NCI-H1694 (cell line): ENCODE data around the gene BANK1.

Source experiments
- DNase-seq: peaks from one replicate; lab custom pipeline; 2025; lab: John Stamatoyannopoulos, UW

The BANK1 gene

GRCh38 chr4:101790521-101791181, at the start of gene BANK1:
Gene BANK1, plus strand, starts transcription at chr4:101790730. Its CDS starts 151 bp downstream, at chr4:101790881.
- DNase-seq, result no peak

GRCh38 chr4:101753721-101754120, 36.8 kb upstream of the BANK1 start:
- no peak for DNase-seq

GRCh38 chr4:101756181-101756580, 34.3 kb upstream of the BANK1 start:
- DNase-seq, result no peak

GRCh38 chr4:101761405-101761804, 29.1 kb upstream of the BANK1 start:
- DNase-seq, result no peak

- no peak for DNase-seq
Measured at GRCh38 chr4:101762025-101762424, 28.5 kb upstream of the BANK1 start.

- no peak for DNase-seq
Measured at GRCh38 chr4:101762534-101762933, 28.0 kb upstream of the BANK1 start.

GRCh38 chr4:101763576-101763975, 27.0 kb upstream of the BANK1 start:
- DNase-seq, result peak; percentile 32

GRCh38 chr4:101774807-101775206, 15.7 kb upstream of the BANK1 start:
- DNase-seq, result no peak

- DNase-seq, result no peak
Measured at GRCh38 chr4:101777431-101777830, 13.1 kb upstream of the BANK1 start.

- no peak for DNase-seq
Measured at GRCh38 chr4:101780284-101780683, 10.2 kb upstream of the BANK1 start.

GRCh38 chr4:101782546-101782945, 8.0 kb upstream of the BANK1 start:
- DNase-seq, result no peak

GRCh38 chr4:101784957-101785356, 5.6 kb upstream of the BANK1 start:
- no peak for DNase-seq

- no peak for DNase-seq
Measured at GRCh38 chr4:101785486-101785885, 5.0 kb upstream of the BANK1 start.

- DNase-seq, result no peak
Measured at GRCh38 chr4:101787701-101788316, 2.7 kb upstream of the BANK1 start.

GRCh38 chr4:101791182-101791558, 640 bp downstream of the BANK1 start:
- no peak for DNase-seq

- DNase-seq, result no peak
Measured at GRCh38 chr4:101792056-101792590, 1.6 kb downstream of the BANK1 start.

GRCh38 chr4:101793397-101793796, 2.9 kb downstream of the BANK1 start:
- DNase-seq, result no peak

- no peak for DNase-seq
Measured at GRCh38 chr4:101794806-101795205, 4.3 kb downstream of the BANK1 start.

GRCh38 chr4:101795704-101796103, 5.2 kb downstream of the BANK1 start:
- no peak for DNase-seq

GRCh38 chr4:101801958-101802357, 11.4 kb downstream of the BANK1 start:
- no peak for DNase-seq

GRCh38 chr4:101806914-101807313, 16.4 kb downstream of the BANK1 start:
- DNase-seq, result peak; percentile 4

GRCh38 chr4:101807351-101807750, 16.8 kb downstream of the BANK1 start:
- no peak for DNase-seq

- DNase-seq, result no peak
Measured at GRCh38 chr4:101813604-101814003, 23.1 kb downstream of the BANK1 start.

GRCh38 chr4:101818362-101818761, 27.8 kb downstream of the BANK1 start:
- DNase-seq, result no peak
